DMS79 (cell line): ENCODE measurements around the gene MECP2.
A peak's percentile ranks its signal among the peaks of the same experiment; 100 is the strongest.
"Not testable (repeated sequence)": the region's sequence is repeated elsewhere in the genome, so short reads cannot be mapped to it uniquely, and the experiment has no call there.

Experiments
- DNase-seq: peaks from one replicate; lab custom pipeline; 2025; lab: John Stamatoyannopoulos, UW

Gene MECP2

GRCh38 chrX:154097589-154098541 is at the start of gene MECP2:
MECP2 (minus strand) TSS chrX:154097717.
- peak; percentile 85 for DNase-seq

DNA sequence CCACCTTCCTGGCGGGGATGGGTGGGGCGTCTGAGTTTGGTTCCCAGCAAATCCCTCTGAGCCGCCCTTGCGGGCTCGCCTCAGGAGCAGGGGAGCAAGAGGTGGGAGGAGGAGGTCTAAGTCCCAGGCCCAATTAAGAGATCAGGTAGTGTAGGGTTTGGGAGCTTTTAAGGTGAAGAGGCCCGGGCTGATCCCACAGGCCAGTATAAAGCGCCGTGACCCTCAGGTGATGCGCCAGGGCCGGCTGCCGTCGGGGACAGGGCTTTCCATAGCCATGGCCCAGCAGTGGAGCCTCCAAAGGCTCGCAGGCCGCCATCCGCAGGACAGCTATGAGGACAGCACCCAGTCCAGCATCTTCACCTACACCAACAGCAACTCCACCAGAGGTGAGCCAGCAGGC is 46.5 kb upstream of the MECP2 start, which contains the start of gene OPN1LW:
OPN1LW (plus strand) TSS at position 234 of the 400 bp plus-strand sequence; CDS start at position 275, 41 bp downstream.
- not testable (repeated sequence) for DNase-seq

DNA sequence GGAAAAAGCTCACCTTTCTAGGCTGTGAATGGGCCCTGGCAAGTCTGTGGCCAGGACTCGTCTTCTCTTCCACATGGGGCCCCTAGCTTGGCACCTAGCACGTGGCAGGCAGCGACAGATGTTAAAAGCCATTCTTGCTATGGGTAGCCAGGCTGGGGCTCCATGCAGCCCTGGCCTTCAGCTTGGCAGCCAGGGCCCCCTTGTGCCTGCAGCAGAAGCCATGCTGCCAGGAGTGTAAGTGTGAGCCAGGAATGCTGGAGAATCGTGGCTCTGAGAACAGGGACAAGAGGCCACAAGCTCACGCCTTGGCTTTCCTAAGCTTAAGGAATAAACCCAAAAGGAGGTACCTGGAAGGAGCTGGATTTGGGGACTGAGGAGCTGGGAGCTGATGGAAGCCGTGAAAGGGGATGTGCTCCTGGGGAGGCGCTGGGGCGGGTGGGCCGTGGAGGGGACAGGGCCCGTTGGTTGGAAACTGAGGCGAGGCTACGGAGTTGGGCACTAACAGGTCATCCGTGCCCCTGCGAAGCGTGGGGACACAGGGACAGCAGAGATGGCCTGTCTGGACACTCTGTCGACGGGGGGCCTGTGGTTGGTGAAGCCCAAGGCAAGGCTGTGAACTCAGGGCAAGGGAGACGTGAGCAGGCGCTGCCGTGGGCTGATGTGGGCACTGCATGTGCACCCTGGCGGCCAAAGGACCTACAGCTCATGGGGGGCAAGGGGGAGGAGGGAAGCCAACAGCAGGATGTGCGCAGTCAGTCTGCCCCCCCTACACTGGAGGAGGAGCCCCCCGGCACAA is 45.6 kb upstream of the MECP2 start:
- no peak for DNase-seq

GRCh38 chrX:154142386-154142785 is 44.9 kb upstream of the MECP2 start:
- no peak for DNase-seq

- DNase-seq: no peak
Observed at GRCh38 chrX:154140742-154141141, 43.2 kb upstream of the MECP2 start.

DNA sequence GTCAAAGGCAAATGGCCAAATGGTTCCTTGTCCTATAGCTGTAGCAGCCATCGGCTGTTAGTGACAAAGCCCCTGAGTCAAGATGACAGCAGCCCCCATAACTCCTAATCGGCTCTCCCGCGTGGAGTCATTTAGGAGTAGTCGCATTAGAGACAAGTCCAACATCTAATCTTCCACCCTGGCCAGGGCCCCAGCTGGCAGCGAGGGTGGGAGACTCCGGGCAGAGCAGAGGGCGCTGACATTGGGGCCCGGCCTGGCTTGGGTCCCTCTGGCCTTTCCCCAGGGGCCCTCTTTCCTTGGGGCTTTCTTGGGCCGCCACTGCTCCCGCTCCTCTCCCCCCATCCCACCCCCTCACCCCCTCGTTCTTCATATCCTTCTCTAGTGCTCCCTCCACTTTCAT is 42.7 kb upstream of the MECP2 start:
- no peak for DNase-seq

DNA sequence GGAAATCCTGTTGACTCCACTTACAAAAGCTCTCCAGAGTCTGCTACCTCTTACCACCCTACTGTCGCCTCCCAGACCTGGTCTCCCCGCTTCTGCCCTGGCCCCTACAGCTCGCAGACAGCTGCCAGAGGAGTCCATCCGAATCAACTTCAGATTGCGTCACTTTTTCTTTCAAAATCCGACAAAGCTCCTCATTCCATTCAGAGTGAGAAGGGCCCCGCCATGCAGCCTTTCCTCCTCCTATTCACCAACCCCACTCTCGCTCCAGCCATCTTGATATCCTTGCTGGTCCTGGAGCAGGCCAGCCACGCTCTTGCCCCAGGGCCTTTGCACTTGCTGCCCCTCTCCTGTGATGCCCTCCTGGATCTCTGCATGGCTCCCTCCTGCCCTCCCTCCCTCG is 41.3 kb upstream of the MECP2 start:
- DNase-seq: no peak

DNA sequence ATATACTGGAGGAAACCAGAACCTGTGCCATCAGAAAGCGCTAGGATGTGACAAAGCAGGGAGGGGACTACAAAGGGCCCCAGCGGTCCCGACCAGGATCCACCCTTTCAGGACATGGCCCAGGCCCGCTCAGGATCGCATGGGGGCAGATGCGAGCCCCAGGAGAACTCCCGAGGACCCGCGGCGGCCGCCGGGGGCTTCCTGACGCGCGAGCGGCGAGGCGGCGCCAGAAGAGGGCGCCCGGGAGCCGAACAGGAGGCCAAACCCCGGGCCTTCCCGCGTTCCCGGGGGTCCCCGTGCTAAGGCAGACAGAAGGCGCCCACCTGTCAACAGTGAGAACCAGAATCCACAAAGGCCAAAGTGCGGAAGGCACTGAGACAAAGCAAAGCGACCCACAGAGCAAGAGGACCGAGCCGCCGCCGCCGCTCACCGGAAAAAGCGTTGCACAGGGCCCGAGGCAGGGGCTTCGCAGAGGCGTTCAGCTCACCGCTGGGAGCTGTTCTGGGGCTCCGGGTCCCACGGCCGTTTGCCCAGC is 39.2 kb upstream of the MECP2 start:
- peak; percentile 39 for DNase-seq

GRCh38 chrX:154135458-154136229 is 38.1 kb upstream of the MECP2 start:
- DNase-seq: no peak

- DNase-seq: no peak
Observed at GRCh38 chrX:154132366-154132765, 34.8 kb upstream of the MECP2 start.

- DNase-seq: no peak
Observed at GRCh38 chrX:154131955-154132354, 34.4 kb upstream of the MECP2 start.

GRCh38 chrX:154126101-154126500 is 28.6 kb upstream of the MECP2 start:
- no peak for DNase-seq

GRCh38 chrX:154125391-154126040 is 28.0 kb upstream of the MECP2 start:
- DNase-seq: no peak

GRCh38 chrX:154123241-154124219 is 26.0 kb upstream of the MECP2 start:
- DNase-seq: no peak

DNA sequence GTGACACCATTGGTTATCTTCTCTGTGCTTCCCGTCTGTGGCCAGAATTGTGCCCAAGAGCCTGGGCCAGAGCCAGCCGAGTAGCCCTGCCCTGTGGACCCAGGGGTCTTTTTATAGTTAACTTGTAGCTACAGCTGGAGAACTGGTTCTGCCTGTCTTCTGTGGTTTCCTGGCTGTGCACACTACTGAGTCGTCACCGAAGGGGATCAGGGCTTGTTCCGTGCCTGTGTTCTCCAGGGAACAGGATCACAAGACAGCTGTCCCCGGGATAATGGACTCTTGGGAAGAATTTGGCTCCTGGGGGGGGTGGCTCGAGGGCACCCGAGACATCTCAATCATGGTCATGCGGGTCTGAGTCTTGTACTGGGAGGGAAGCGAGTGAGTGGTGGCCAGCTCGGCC is 24.4 kb upstream of the MECP2 start:
- no peak for DNase-seq

GRCh38 chrX:154121207-154121606 is 23.7 kb upstream of the MECP2 start:
- DNase-seq: no peak

DNA sequence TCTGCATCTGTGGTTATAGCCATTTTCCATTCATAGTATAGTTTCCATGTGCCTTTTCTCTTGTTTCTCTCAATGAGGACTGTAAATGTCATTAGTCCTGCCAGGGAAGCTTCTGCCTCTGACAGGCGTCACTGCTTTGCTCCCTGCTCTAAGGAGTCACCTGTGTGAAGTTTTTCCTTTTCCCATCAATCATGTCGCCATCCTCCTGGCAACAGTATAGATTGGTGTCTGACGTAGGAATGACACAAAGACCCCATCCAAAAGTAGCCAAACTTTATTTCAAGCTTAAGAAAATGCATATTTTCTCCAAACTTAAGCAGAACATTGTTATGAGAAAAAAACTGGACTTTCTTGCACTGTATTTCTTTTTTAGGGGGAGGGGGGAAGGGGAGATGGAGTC is 23.1 kb upstream of the MECP2 start:
- no peak for DNase-seq

GRCh38 chrX:154117566-154117965 is 20.0 kb upstream of the MECP2 start:
- no peak for DNase-seq

- no peak for DNase-seq
Observed at GRCh38 chrX:154116426-154117211, 19.1 kb upstream of the MECP2 start.
